Measurements from ENCODE around the gene EPAS1.

The EPAS1 gene

GRCh38 chr2:46375566-46376125 is 78.4 kb downstream of the EPAS1 start:
- peaks cover 24% of the 10 kb centered on the region for H3K27me3 Mint-ChIP-seq (ENCODE audit: low read depth)
- peaks cover 31% of the 10 kb centered on the region for H3K4me1 Mint-ChIP-seq
- no peak for TF ChIP-seq CTCF (IDR thresholded peaks at IDR 0.05; ENCODE audit: unreplicated experiment in 3 of 3)
- H3K9me3 Mint-ChIP-seq, result no peaks in the 10 kb centered on the region
- H3K27ac Mint-ChIP-seq, result peak overlapping the region in 1 of 3 experiments; percentile 40
- H3K36me3 Mint-ChIP-seq (ENCODE audit: low read depth), result peaks cover 11% of the 10 kb centered on the region
- no peak overlapping the region for H3K4me3 Mint-ChIP-seq

GRCh38 chr2:46376586-46376985 is 79.4 kb downstream of the EPAS1 start:
- TF ChIP-seq CTCF (IDR thresholded peaks at IDR 0.05; ENCODE audit: unreplicated experiment in 3 of 3), result no peak
- Mint-ChIP-seq H3K36me3 (ENCODE audit: low read depth) (peaks cover 11% of the 10 kb centered on the region), H3K4me1 (peaks cover 31% of the 10 kb centered on the region), H3K4me3 (no peak overlapping the region), H3K9me3 (no peaks in the 10 kb centered on the region), H3K27me3 (ENCODE audit: low read depth) (peaks cover 24% of the 10 kb centered on the region), H3K27ac (peak overlapping the region in 1 of 3 experiments; percentile 38)

GRCh38 chr2:46377101-46377581 is 79.9 kb downstream of the EPAS1 start:
- Mint-ChIP-seq H3K9me3 (no peaks in the 10 kb centered on the region), H3K27ac (peak overlapping the region in 1 of 3 experiments; percentile 38), H3K27me3 (ENCODE audit: low read depth) (peaks cover 24% of the 10 kb centered on the region), H3K4me3 (no peak overlapping the region), H3K4me1 (peaks cover 31% of the 10 kb centered on the region), H3K36me3 (ENCODE audit: low read depth) (peaks cover 11% of the 10 kb centered on the region)
- no peak for TF ChIP-seq CTCF (IDR thresholded peaks at IDR 0.05; ENCODE audit: unreplicated experiment in 3 of 3)

DNA sequence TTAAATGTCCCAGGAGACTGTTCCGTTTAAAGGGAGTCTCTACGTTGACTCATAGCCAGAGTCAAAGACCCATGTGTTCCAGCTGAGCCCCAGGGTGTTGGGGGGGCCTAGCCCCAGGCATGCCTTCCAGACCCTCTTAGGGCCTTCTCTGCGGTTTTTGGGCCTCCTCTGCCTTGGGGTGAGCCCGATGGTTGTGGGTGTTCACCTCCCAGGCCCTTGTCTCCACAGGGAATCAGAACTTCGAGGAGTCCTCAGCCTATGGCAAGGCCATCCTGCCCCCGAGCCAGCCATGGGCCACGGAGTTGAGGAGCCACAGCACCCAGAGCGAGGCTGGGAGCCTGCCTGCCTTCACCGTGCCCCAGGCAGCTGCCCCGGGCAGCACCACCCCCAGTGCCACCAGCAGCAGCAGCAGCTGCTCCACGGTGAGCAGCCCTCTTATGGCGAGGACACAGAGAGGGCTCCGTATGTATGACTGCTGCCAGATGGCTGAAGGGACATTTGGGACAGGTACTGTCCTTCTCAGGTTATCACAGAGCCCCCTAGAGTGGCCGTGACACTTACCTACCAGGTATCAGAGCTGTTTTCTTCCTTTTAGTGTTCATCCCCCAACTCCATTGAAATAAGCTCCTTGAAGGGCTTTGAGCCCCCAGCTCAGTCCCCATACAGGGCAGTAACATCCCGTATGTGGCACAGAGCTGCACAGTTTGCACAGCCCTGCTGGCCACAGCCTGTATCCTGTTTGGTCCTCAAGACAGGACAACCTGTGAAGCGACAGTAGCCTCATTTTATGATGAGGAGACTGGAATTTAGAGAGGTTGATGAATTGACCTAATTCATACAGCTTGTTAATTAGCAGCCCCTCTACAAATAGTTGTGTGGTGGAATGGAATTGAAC is 80.7 kb downstream of the EPAS1 start:
- Mint-ChIP-seq H3K36me3 (ENCODE audit: low read depth) (peaks cover 7% of the 10 kb centered on the region), H3K4me1 (peaks cover 31% of the 10 kb centered on the region), H3K27me3 (ENCODE audit: low read depth) (peaks cover 24% of the 10 kb centered on the region), H3K9me3 (no peaks in the 10 kb centered on the region), H3K27ac (peak overlapping the region; percentile 44 to 71 (median 69)), H3K4me3 (no peak overlapping the region)
- TF ChIP-seq CTCF (IDR thresholded peaks at IDR 0.05; ENCODE audit: unreplicated experiment in 3 of 3), result no peak

DNA sequence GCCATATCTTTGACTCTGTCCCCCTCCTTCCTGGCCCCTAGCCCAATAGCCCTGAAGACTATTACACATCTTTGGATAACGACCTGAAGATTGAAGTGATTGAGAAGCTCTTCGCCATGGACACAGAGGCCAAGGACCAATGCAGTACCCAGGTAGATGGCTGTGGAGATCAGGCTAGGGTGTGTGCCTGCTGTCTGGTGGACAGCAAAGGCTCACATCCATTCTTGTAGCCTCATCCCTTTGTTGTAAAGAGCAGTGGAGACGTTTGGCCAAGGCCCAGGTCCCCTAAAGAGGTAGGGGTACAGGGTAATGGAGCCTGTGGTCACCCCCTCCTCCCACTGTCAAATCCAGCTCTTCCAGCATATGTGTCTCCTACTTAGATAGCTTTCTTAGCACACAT is 81.4 kb downstream of the EPAS1 start:
- H3K9me3 Mint-ChIP-seq, result no peaks in the 10 kb centered on the region
- H3K36me3 Mint-ChIP-seq (ENCODE audit: low read depth), result peaks cover 3% of the 10 kb centered on the region
- TF ChIP-seq CTCF (IDR thresholded peaks at IDR 0.05; ENCODE audit: unreplicated experiment in 3 of 3), result no peak
- H3K27me3 Mint-ChIP-seq (ENCODE audit: low read depth), result peaks cover 24% of the 10 kb centered on the region
- peak overlapping the region; percentile 44 to 71 (median 69) for H3K27ac Mint-ChIP-seq
- peaks cover 31% of the 10 kb centered on the region for H3K4me1 Mint-ChIP-seq
- no peak overlapping the region for H3K4me3 Mint-ChIP-seq
